Spleen (tissue), 7 donors: ENCODE results near the gene INPP4B.

ENCODE experiments used
- CTCF ChIP-seq, 11 experiments: fragments of 200-600 bp in 7 of 11; fragments of 450-650 bp in 4 of 11; sonication (generic) in 4 of 11; IDR thresholded peaks in 8 of 11; conservative IDR thresholded peaks in 3 of 11; 1 replicate in 7 of 11; 2 replicates in 4 of 11; pipeline versions ENCODE4 v1.4.0 to v1.8.0; 2016 to 2021; ENCODE audit warnings: antibody characterized with exemption in 11 of 11, inconsistent platforms in 4 of 11, mild to moderate bottlenecking in 1 of 11
- POLR2A ChIP-seq, 3 donors: fragments of 450-650 bp; IDR thresholded peaks; one replicate each; pipeline ENCODE4 v1.5.1; 2017; ENCODE audit warnings: antibody characterized with exemption in 3 of 3, mild to moderate bottlenecking in 1 of 3
- POLR2AphosphoS5 ChIP-seq, 3 donors: sonication (generic); formaldehyde crosslinking; IDR thresholded peaks; one replicate each; pipeline ENCODE4 v1.5.1; 2017; ENCODE audit warnings: antibody characterized with exemption in 3 of 3
- donor health status: DM: no; HTN: no; CAD: no; lungs with moderate emphysema.
- donor health status: DM: no; HTN: no; CAD: no.
- donor health status: DM: no; HTN: no; CAD: no.

DNA sequence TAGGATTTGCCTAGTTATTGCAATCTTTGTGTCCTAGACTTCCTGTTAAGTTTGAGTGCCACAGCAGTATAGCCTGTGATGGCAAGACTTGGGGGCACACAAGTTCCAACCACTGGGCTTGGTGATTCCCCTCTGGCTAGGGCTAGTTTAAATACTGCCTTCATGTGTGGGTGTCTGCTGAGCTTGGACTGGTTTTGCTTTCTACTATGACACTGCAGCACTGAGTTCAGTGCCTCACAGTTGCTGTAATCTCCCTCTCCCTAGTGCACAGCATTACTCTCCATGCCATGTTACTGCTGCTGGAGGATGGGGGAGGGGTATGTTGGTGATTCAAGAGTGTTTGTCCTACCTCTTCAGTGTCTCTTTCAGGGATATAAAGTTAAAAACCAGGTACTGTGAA is 830.1 kb downstream of the INPP4B start:
- TF ChIP-seq CTCF (IDR thresholded peaks at IDR 0.05 in 8 of 11, conservative IDR thresholded peaks at IDR 0.05 in 3 of 11) = no peak
- TF ChIP-seq POLR2A (IDR thresholded peaks at IDR 0.05) = no peak
- TF ChIP-seq POLR2AphosphoS5 (IDR thresholded peaks at IDR 0.05) = no peak
